ENCODE results near the gene IDH3B. TPM values are rescaled to one million over a fixed set of nuclear protein-coding genes. Genes with fewer than 3 reads are reported as not detected.

IDH3B gene
- total RNA-seq, 1 experiment from 2014 or later: 135 TPM

DNA sequence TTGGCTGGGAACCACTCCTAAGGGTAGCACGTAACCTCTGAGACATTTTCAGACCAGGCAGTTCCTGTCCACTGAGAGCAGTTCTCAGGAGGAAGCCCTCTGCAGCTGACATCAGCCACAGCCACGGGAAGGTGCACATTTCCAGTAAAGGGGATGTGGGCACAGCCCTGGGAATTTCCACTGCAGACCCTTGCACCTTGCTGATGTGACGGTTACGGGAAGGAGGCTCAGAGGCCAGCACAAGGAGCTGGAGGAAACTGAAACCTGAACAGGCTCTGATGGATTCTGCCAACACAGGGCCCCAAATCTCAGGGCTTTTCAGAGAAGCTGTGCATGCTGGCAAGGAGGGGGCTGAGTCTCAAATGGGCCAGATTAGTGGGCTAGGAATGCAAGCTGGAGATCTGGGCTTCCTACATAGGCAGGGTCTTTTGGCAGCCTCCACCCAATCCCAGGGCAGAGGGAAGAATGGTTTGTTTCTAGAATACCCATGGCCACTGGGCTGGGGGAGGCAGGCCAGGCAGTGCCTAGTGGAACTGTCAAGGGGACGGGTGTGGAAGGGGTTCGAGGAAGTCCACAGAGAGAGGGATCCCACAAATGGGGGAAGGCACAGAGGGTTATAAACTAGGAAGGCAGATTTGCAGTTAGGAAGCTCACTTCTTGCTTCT, 42.8 kb upstream of the IDH3B start:
- POLR2A ChIA-PET: interaction anchor here (0.5 kb wide), 1 partner anchor 66 kb away, joined by 4 read pairs; no protein-coding TSS in a partner anchor
- no peak for TF ChIP-seq POLR2AphosphoS5 (IDR thresholded peaks at IDR 0.05; ENCODE audit: low read depth, low read length)
- TF ChIP-seq, protein P1, sequence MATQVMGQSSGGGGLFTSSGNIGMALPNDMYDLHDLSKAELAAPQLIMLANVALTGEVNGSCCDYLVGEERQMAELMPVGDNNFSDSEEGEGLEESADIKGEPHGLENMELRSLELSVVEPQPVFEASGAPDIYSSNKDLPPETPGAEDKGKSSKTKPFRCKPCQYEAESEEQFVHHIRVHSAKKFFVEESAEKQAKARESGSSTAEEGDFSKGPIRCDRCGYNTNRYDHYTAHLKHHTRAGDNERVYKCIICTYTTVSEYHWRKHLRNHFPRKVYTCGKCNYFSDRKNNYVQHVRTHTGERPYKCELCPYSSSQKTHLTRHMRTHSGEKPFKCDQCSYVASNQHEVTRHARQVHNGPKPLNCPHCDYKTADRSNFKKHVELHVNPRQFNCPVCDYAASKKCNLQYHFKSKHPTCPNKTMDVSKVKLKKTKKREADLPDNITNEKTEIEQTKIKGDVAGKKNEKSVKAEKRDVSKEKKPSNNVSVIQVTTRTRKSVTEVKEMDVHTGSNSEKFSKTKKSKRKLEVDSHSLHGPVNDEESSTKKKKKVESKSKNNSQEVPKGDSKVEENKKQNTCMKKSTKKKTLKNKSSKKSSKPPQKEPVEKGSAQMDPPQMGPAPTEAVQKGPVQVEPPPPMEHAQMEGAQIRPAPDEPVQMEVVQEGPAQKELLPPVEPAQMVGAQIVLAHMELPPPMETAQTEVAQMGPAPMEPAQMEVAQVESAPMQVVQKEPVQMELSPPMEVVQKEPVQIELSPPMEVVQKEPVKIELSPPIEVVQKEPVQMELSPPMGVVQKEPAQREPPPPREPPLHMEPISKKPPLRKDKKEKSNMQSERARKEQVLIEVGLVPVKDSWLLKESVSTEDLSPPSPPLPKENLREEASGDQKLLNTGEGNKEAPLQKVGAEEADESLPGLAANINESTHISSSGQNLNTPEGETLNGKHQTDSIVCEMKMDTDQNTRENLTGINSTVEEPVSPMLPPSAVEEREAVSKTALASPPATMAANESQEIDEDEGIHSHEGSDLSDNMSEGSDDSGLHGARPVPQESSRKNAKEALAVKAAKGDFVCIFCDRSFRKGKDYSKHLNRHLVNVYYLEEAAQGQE (IDR thresholded peaks at IDR 0.05; ENCODE audit: insufficient read depth in 1 of 2, low read depth in 2 of 2, low read length in 1 of 2): no peak
- TF ChIP-seq, protein P2, sequence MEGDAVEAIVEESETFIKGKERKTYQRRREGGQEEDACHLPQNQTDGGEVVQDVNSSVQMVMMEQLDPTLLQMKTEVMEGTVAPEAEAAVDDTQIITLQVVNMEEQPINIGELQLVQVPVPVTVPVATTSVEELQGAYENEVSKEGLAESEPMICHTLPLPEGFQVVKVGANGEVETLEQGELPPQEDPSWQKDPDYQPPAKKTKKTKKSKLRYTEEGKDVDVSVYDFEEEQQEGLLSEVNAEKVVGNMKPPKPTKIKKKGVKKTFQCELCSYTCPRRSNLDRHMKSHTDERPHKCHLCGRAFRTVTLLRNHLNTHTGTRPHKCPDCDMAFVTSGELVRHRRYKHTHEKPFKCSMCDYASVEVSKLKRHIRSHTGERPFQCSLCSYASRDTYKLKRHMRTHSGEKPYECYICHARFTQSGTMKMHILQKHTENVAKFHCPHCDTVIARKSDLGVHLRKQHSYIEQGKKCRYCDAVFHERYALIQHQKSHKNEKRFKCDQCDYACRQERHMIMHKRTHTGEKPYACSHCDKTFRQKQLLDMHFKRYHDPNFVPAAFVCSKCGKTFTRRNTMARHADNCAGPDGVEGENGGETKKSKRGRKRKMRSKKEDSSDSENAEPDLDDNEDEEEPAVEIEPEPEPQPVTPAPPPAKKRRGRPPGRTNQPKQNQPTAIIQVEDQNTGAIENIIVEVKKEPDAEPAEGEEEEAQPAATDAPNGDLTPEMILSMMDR (IDR thresholded peaks at IDR 0.05): no peak
- TF ChIP-seq TCF7L2 (IDR thresholded peaks at IDR 0.05; ENCODE audit: low read depth, low read length): no peak
- no peak for TF ChIP-seq SIN3A (IDR thresholded peaks at IDR 0.05; ENCODE audit: borderline replicate concordance, insufficient read depth, low read depth, low read length)
- no peaks in the 10 kb centered on the region for H3K36me3 ChIP-seq (ENCODE audit: control insufficient read depth, insufficient read depth, low read length)
- CTCF ChIA-PET: no interaction called here
- H3K27ac ChIP-seq (ENCODE audit: low read length): no peak overlapping the region
- in situ Hi-C loops (cut with HindIII; ENCODE audit: low pct_unique_long_range_greater_than_20kb, low sequenced_read_pairs) (no loop called here), intact Hi-C loops (cut with micrococcal nuclease; ENCODE audit: unreplicated experiment) (no loop called here)
- DNase-seq (ENCODE audit: low read depth, low spot score) (no peak), ATAC-seq (0 out of 2 replicates have a peak, but pooled peaks have one; percentile 8)
- peaks cover 3% of the 10 kb centered on the region; the same call in 1 of the 2 replicates for H3K27me3 ChIP-seq (ENCODE audit: control insufficient read depth, insufficient read depth, low read length)
- no peaks in the 10 kb centered on the region for H3K4me1 ChIP-seq (ENCODE audit: control insufficient read depth, insufficient read depth, low read length)
- BruUV-seq (replicated peaks): no TSS peak
- no peaks in the 10 kb centered on the region for H3K9me3 ChIP-seq (ENCODE audit: control insufficient read depth, insufficient read depth, low read depth, low read length)
- H3K4me3 ChIP-seq (ENCODE audit: low read depth in 2 of 2, low read length in 2 of 2): no peak overlapping the region

GRCh38 chr20:2705931-2706645, 42.1 kb upstream of the IDH3B start:
- in situ Hi-C loops (cut with HindIII; ENCODE audit: low pct_unique_long_range_greater_than_20kb, low sequenced_read_pairs): no loop called here
- Histone ChIP-seq H3K4me1 (ENCODE audit: control insufficient read depth, insufficient read depth, low read length) (no peaks in the 10 kb centered on the region), H3K27me3 (ENCODE audit: control insufficient read depth, insufficient read depth, low read length) (no peaks in the 10 kb centered on the region), H3K4me3 (ENCODE audit: low read depth in 2 of 2, low read length in 2 of 2) (no peak overlapping the region), H3K27ac (ENCODE audit: low read length) (no peak overlapping the region), H3K36me3 (ENCODE audit: control insufficient read depth, insufficient read depth, low read length) (no peaks in the 10 kb centered on the region), H3K9me3 (ENCODE audit: control insufficient read depth, insufficient read depth, low read depth, low read length) (no peaks in the 10 kb centered on the region)
- DNase-seq (ENCODE audit: low read depth, low spot score) (no peak), ATAC-seq (no peak)
- intact Hi-C loops (cut with micrococcal nuclease; ENCODE audit: unreplicated experiment): no loop called here
- CTCF ChIA-PET: no interaction called here
- no TSS peak for BruUV-seq (replicated peaks)
- POLR2A ChIA-PET: no interaction called here
- TF ChIP-seq, protein P2 (IDR thresholded peaks at IDR 0.05): no peak
- TF ChIP-seq SIN3A (IDR thresholded peaks at IDR 0.05; ENCODE audit: borderline replicate concordance, insufficient read depth, low read depth, low read length): no peak

Data from Panc1 (cell line).